Measurements from ENCODE around the gene IFIH1.

DNA sequence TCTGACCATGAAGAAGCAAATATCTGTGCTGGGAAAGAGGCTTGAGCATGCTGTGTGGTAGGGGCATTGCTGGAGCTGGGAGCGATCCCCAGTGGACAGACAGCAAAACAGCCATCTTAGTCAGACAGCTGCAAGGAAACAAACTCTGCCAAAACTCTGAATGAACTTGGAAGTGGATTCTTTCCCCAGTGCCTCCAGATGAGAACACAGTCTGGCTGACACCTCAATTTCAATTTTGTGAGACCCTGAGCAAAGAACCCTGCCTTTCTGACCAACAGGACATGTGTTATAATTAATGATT, 52.1 kb downstream of the IFIH1 start:
- no peak for TF ChIP-seq ESRRG (CRISPR knock-in tag; IDR thresholded peaks at IDR 0.05)
- TF ChIP-seq ZNF565 (CRISPR knock-in tag; conservative IDR thresholded peaks at IDR 0.05; ENCODE audit: low read depth), result no peak
- no peak for TF ChIP-seq CSDC2 (CRISPR knock-in tag; IDR thresholded peaks at IDR 0.05)
- no peak for TF ChIP-seq ISL1 (CRISPR knock-in tag; IDR thresholded peaks at IDR 0.05)
- no peak for TF ChIP-seq TCF4 (CRISPR knock-in tag; IDR thresholded peaks at IDR 0.05; ENCODE audit: borderline replicate concordance)
- TF ChIP-seq ZFP3 (CRISPR knock-in tag; IDR thresholded peaks at IDR 0.05), result no peak
